Osteoblast (primary cell): ENCODE data around the gene CRYGA. TPM values are rescaled to one million over a fixed set of nuclear protein-coding genes. Genes with fewer than 3 reads are reported as not detected.
"Not testable (repeated sequence)": the region's sequence is repeated elsewhere in the genome, so short reads cannot be mapped to it uniquely, and the experiment has no call there.

Experiments
- DNase-seq: peaks from one replicate; pipeline ENCODE4 v3.0.0; 2011; ENCODE audit warnings: low spot score, mixed read lengths; ENCODE audit not compliant: insufficient read length; ENCODE audit errors: missing footprints
- H2AFZ ChIP-seq: 2 replicates; pipeline ENCODE4 v1.6.0; 2011; ENCODE audit warnings: mild to moderate bottlenecking, low read length
- H3K27ac ChIP-seq: 2 replicates; pipeline ENCODE4 v1.5.1; 2011; ENCODE audit warnings: mild to moderate bottlenecking, low read depth, low read length, moderate library complexity
- H3K27me3 ChIP-seq: 2 replicates; pipeline ENCODE4 v1.6.0; 2012; ENCODE audit warnings: mild to moderate bottlenecking, control low read depth, inconsistent platforms, low read length, moderate library complexity; ENCODE audit not compliant: insufficient read depth
- H3K36me3 ChIP-seq: 2 replicates; pipeline ENCODE4 v1.5.1; 2011; ENCODE audit warnings: mild to moderate bottlenecking, low read length, control low read depth, moderate library complexity; ENCODE audit not compliant: insufficient read depth
- H3K4me1 ChIP-seq: 2 replicates; pipeline ENCODE4 v1.5.1; 2011; ENCODE audit warnings: mild to moderate bottlenecking, low read length, control low read depth, moderate library complexity; ENCODE audit not compliant: insufficient read depth
- H3K4me2 ChIP-seq: 2 replicates; pipeline ENCODE4 v1.6.0; 2011; ENCODE audit warnings: mild to moderate bottlenecking, low read length; ENCODE audit not compliant: insufficient read depth
- H3K4me3 ChIP-seq: fragments of 200-600 bp; sonication (generic); 3 replicates; pipeline ENCODE4 v1.5.1; 2012; ENCODE audit warnings: mild to moderate bottlenecking, low read length, inconsistent platforms; ENCODE audit not compliant: insufficient read depth
- H3K79me2 ChIP-seq: 2 replicates; pipeline ENCODE4 v1.6.0; 2012; ENCODE audit warnings: mild to moderate bottlenecking, low read length, control low read depth, inconsistent platforms; ENCODE audit not compliant: insufficient read depth
- H3K9me3 ChIP-seq: 2 replicates; pipeline ENCODE4 v1.5.1; 2011; ENCODE audit warnings: low read depth, low read length, control low read depth
- H4K20me1 ChIP-seq: 2 replicates; pipeline ENCODE4 v1.6.0; 2012; ENCODE audit warnings: mild to moderate bottlenecking, low read length, control low read depth; ENCODE audit not compliant: insufficient read depth
- CTCF ChIP-seq: IDR thresholded peaks from 2 replicates; pipeline ENCODE4 v1.5.1; 2011; ENCODE audit warnings: mild to moderate bottlenecking, low read depth, low read length, moderate library complexity; ENCODE audit errors: extremely low read depth
- total RNA-seq: library from RNA; depleted of rRNA; stranded (reverse); fragments of >200 nt; gene quantifications from 2 replicates; pipeline ENCODE4 v1.2.3, GENCODE V29; 2012

The CRYGA gene
- total RNA-seq, 1 donor = not detected

DNA sequence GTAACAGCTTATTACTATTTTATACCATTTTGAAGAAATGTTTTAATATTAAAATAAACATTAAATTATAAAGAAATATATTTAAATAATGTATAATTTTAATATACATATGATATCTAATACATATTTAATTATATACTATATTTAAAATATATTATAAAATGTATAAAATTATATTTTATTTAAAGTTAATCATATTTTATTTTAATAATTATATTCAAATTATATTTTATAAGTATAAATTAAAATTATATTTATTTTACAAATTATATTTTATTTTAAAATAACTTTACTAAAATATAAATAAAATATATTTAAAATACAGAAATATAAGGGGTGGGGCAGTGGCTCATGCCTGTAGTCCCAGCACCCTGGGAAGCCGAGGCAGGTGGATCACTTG, 41.1 kb downstream of the CRYGA start:
- Histone ChIP-seq H3K4me1 (no peaks in the 10 kb centered on the region), H3K36me3 (no peaks in the 10 kb centered on the region), H3K79me2 (no peaks in the 10 kb centered on the region), H3K27me3 (peaks cover 22% of the 10 kb centered on the region), H2AFZ (no peak overlapping the region), H3K4me3 (no peak overlapping the region), H4K20me1 (no peaks in the 10 kb centered on the region), H3K9me3 (no peaks in the 10 kb centered on the region), H3K4me2 (no peak overlapping the region), H3K27ac (no peak overlapping the region)
- TF ChIP-seq CTCF = no peak
- no peak for DNase-seq

- no peak overlapping the region for H3K4me3 ChIP-seq
- H3K79me2 ChIP-seq = no peaks in the 10 kb centered on the region
- no peak for TF ChIP-seq CTCF
- no peak overlapping the region for H3K27ac ChIP-seq
- no peak overlapping the region for H3K4me2 ChIP-seq
- H3K36me3 ChIP-seq = no peaks in the 10 kb centered on the region
- H4K20me1 ChIP-seq = no peaks in the 10 kb centered on the region
- no peaks in the 10 kb centered on the region for H3K4me1 ChIP-seq
- H3K27me3 ChIP-seq = peaks cover 8% of the 10 kb centered on the region
- H3K9me3 ChIP-seq = no peaks in the 10 kb centered on the region
- no peak for DNase-seq
- no peak overlapping the region for H2AFZ ChIP-seq
Measured at GRCh38 chr2:208118918-208119317, 44.5 kb downstream of the CRYGA start.

- DNase-seq, H4K20me1 ChIP-seq, H3K4me2 ChIP-seq, H3K4me3 ChIP-seq, H2AFZ ChIP-seq, H3K36me3 ChIP-seq, H3K79me2 ChIP-seq, H3K27ac ChIP-seq, H3K4me1 ChIP-seq, H3K9me3 ChIP-seq: not testable (repeated sequence)
- H3K27me3 ChIP-seq = peaks cover 14% of the 10 kb centered on the region
Measured at GRCh38 chr2:208117390-208117789, 46.0 kb downstream of the CRYGA start.

DNA sequence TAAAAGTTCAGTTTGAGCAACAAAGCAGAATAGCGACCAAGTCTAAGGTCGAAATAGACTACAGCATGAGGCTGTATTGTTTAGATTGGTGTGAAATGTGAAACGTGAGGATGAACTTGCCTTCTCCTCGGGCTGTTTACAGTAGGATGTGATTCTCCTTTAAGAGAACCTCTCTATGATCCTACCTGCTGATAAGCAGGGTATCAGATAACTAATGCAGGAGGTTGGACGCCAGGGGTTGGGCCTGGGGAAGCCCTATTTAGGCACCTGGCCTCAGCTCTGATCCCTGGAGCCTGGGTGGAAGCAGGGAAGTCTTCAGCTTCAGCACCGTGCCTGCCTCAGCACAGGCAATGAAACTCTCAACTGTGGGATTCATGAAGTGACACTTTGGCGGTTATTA, 50.4 kb downstream of the CRYGA start:
- Histone ChIP-seq H4K20me1 (no peaks in the 10 kb centered on the region), H3K27me3 (peaks cover 17% of the 10 kb centered on the region), H3K36me3 (no peaks in the 10 kb centered on the region), H3K79me2 (no peaks in the 10 kb centered on the region), H3K27ac (no peak overlapping the region), H3K9me3 (no peaks in the 10 kb centered on the region), H3K4me2 (no peak overlapping the region), H2AFZ (no peak overlapping the region), H3K4me3 (no peak overlapping the region), H3K4me1 (no peaks in the 10 kb centered on the region)
- no peak for DNase-seq
- no peak for TF ChIP-seq CTCF

GRCh38 chr2:208112273-208112745, 51.1 kb downstream of the CRYGA start:
- H3K27me3 ChIP-seq = peaks cover 17% of the 10 kb centered on the region
- not testable (repeated sequence) for H3K79me2 ChIP-seq, H3K36me3 ChIP-seq, H3K4me3 ChIP-seq, DNase-seq, H3K4me2 ChIP-seq, H3K27ac ChIP-seq, H4K20me1 ChIP-seq, H3K9me3 ChIP-seq, H2AFZ ChIP-seq, H3K4me1 ChIP-seq

Other genes with a start within 250 kb of the CRYGA start
- gene PLEKHM3, start 138.1 kb downstream of the CRYGA start, total RNA-seq = 23.3 and 23.5 TPM in 2 replicates
- not detected in 2 replicates for gene CRYGD, start 39.1 kb downstream of the CRYGA start, total RNA-seq
- gene CRYGC, start 33.8 kb downstream of the CRYGA start, total RNA-seq = not detected in 2 replicates
- not detected in 2 replicates for gene CRYGB, start 17.4 kb downstream of the CRYGA start, total RNA-seq
- gene C2orf80, start 26.4 kb upstream of the CRYGA start, total RNA-seq = not detected in 2 replicates
- gene IDH1, start 91.5 kb upstream of the CRYGA start, total RNA-seq = 181 and 226 TPM in 2 replicates
- gene PIKFYVE, start 102.7 kb upstream of the CRYGA start, total RNA-seq = 52.7 and 57.9 TPM in 2 replicates
- gene PTH2R, start 243.2 kb upstream of the CRYGA start, total RNA-seq = under 0.01 TPM in 2 replicates